NCI-H446 (cell line): ENCODE results near the gene HMCN1.

Experiments used
- DNase-seq, 2 experiments: peaks; one replicate each; lab custom pipeline; 2025; lab: John Stamatoyannopoulos, UW

Gene HMCN1

DNA sequence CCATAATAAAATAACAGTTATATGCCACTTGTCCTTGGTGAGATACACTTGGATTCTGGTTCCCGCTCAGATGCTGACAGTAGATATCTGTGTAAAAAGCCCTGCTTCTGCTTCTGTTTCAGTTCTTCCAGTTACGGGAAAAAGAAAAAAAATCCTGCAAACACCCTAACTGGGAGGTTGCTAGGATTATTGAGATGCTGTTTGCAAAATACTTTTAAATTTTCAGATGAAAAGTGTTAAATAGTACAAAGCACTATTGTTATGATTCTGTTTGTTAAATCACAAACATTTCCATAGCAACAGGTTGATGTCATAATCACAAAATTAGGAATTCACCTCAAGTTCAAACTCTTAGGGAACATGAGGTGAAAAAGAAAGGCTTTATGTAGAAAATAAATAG, 232.3 kb downstream of the HMCN1 start:
- DNase-seq: no peak

DNA sequence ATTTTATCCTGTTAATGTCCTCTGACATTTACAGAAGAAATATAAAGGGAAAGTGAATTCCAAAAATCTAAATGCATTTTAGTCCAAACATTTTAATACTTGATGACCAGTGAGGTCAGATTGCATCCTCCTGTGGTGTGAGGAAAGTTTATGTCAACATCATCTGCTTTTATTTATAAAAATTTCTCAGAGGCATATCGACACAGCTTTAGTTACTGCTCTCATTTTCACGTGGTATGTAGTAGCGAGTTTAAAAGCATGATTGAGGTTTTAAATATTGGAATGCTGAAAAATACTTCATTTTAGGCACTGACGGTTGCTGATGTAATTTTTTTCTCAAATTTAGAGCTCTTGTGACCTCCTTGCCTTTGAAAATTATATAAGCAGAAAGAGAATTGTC, 234.8 kb downstream of the HMCN1 start:
- no peak for DNase-seq

DNA sequence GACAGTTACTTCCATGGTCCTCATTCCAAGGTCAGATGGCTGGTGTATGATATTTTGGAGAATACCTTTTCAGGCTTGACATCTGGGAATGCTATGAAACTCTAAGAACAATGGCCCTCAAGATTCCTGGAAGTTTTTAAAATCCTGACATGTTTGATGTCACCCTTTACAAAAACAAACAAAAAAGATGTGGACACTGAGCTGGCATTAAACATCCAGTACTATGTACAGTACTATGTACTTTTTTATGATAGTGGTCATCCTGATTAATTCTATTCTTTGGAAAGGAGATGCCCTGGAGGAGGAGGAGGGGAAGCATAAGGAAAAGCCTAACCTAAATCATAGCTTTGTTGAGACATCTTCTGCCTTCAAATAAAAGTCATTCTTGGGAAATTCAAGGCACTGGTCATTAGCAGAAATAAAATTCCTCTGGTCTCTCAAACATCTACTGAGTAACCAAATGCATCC, 235.4 kb downstream of the HMCN1 start:
- no peak for DNase-seq

DNA sequence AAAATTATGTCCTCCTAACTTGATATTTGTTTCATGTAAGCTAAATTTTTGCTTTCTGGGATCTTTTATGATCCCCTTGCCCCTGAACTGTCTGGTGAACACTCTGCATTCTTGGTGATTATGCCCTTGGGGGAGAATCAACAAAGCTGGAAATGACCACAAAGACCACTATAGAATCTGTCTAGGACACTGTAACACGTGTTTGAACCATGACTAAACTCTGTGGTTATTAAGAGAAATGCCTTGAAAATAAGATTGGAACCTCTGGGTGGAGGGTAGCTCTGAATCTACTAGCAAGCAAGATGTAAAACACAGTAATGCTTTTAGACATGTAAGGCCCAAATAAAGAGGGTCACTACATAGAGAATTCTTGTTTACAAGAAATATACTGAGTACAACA, 237.5 kb downstream of the HMCN1 start:
- no peak for DNase-seq

DNA sequence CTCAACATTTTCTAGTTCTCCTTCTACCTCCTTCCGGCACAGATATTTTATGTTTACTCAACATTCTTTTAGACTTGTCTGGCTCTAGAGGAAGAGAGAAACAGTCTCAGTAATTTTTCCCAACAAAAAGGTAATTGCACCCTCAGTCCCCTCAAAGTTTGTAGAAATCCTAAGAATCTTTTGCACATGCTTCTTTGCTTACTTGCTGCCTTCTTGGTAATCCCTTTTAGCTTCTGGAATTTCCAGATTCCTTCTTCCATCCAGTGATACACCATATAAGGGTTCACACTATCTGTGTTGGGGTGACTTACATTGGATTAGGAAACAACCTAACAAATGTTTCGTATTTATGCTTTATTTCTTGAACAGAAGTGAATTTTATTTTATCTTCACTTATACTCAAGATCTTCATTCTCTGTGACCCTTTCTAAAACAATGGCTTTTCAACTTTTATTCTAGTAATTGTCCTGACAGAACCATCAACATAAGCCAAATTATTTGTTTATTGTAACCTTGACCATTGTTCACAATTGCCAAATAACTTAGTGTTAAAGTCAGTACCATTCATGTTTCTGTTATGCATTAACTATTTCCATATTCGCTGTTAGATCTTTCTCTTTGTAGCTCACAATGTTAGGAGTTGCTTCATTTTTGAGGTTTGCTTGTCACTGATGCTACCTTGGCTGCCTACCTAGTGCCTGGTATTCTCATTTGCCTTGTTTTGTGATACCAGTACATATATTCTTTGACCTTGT, 238.1 kb downstream of the HMCN1 start:
- no peak for DNase-seq

DNA sequence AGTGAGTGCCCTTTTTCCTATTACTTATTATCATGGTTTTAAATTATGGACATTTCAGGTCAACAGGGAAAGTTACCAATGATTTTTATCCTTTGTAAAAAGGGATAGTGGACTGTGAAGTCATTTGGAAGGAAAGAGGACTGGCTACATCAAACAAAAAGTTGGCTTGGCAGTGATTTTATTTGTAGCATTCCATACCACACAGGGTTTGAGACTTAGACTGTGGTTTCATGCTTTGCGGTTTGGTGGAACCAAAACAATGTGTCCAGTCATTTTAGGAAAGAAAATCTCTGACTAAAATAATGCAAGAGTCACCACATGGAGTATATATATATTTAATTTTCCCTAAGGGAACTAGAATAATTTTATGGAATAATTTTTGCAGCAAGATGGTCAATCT, 239.5 kb downstream of the HMCN1 start:
- no peak for DNase-seq

DNA sequence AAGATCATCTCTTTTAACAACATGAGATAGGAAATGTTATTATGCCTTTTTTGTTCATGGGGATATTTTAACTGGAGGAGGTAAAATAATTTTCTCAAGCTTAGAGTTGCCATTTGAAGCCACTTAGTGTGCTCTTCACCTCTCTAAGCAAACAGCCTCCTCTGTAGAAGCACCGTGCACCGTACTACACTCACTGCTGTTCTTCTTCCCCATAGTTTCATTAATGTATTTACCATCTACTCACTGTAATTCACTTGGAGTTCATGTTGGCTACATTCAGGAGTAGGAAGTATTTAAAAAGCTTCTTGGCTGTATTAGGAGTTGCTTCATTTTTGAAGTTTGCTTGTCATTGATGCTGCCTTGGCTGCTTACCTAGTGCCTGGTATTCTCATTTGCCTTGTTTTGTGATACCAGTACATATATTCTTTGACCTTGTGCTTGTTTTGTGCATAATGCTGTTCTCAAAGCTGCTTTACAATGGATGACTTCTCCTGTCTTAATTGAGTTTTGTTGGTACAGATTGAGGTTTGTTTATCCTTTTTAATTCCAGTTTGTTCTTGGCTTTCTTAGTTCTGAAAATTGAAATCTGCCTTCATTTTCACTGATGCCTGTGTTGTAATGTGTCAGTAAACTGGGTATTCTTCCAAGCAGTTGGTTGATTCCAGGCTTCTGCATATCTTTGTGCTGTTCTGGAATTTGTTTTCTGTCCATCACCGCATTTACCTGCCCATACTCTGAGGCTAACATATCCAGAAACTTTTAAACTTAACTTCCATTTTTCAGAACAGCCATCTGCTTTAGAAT, 240.4 kb downstream of the HMCN1 start:
- DNase-seq: no peak

DNA sequence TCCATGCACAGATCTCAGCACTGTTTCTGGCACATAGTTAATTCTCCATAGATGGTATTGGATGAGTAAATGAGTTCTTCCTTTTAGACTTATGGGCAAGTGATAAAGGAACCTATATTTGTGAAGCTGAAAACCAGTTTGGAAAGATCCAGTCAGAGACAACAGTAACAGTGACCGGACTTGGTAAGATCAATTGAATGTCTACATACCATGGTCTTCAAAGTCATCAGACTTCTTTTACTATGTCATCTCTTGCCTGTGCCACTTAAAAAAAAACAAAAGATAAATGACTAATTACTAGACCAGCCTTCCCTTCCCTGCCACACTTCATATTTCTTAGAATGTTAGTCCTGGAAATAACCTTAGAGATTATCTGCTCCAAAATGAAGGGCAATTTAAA, 246.7 kb downstream of the HMCN1 start:
- DNase-seq: no peak

DNA sequence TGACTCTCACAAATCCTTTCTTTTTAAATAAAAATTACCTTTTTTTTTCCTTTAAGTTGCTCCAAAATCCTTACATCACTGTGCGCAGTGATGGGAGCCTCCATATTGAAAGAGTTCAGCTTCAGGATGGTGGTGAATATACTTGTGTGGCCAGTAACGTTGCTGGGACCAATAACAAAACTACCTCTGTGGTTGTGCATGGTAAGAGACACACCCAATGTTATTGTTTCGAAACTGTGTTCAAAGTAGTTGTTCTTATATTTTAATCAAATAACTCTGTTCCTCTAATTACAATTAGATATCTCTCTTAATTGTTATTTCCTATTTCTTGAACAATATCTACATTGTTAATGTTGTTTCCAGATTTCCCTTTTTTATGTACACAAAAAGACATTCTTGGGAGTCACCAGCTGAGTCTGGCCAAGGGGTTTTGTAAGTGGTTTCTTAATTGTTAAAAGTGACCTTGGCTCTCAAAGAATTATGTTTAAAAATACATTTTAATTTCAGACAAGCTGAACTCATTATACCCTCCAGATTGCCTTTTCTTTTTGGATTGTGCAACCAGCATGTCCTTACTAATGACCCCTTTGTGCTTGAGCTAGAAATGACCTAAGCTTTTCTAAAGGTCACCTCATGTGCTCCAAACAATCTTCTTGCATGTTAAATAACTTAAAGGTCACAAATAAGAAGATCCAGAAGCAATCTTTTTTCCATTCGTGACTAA, 250.1 kb downstream of the HMCN1 start:
- DNase-seq: no peak

DNA sequence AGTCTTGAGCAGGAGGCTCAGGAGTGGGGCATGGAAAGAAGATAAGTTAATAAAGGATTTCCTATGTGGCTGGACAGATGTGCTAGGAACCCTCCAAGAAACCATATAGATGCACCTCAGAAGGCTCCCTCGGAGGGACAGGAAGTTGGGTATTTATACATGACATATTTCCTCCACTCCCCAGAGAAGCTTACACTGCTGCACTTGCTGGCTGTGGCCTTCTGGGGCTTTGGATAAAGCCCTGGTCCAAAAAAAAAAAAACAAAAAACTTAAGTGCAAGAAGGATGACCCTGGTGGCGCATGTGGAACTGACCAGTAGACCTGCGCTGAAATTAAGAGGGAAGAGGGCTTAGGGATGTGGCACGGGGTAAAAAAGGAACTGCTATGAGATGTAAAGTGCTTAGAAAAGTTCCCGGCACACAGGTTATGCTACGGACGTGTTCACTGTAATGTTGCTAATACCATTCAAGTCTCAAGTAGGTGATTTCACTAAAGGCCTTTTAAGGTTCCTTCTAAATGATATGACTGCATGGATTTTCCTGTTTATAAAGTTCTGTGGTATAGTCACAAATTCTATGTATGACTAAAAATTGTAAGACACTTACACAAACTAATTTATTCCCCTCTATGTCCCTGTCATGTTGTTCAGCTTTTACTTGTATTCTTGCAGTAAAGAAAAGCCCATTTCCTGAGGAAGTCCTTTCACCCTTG, 253.6 kb downstream of the HMCN1 start:
- DNase-seq: no peak

DNA sequence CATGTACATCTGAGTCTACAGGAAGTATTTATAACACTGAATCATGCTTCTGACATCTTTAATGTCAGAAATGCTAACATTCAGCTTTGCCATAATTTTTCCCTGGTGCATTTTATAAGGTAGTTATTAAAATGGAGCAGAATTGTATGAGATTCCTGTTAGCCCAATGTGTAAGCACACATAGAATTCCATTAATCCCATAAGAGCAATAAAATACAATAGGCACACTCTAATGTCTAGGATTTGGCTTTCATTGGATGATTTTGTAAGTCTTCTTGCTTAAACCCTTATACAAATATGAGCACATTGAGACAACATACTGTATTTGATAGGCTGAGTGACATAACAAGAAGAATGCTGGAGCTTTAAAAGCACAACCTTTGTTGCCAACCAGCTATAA, 256.4 kb downstream of the HMCN1 start:
- no peak for DNase-seq

DNA sequence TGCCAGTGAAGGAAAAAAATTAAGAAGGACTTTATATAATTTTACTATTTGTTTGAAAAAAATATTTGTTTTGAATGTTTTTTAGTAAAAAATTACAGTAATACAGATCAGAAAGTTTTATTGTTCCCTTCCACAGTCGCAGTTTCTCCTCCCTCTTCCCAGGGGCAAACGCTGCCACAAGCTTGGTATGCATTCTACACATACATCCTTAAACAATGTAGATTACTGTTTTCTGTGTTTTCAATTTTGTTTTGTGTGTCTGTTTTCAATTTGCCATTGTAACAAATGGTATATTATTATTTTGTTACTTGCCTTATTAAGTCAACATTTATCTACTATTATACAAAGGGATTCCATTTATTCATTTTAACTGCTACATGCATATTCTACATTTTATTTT, 257.1 kb downstream of the HMCN1 start:
- no peak for DNase-seq

DNA sequence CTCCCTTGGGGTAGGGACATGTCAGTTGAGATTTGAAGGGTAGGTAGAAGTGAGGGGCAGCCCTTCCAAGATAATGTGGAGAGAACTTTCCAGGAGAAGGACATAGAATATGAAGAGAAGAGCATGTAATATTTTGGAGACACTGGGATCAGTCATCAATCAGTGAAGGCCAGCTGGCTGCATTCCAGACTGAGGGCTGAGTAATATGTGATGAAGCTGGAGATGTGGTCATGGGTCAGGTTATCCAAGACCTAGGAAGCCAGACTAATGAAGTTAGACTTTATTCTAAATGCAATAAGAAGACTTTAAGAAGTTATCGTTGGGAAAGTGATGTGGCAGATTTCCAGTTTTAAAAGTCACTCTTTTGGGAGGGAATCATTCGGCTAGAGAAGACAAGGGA, 262.0 kb downstream of the HMCN1 start:
- DNase-seq: peak in 1 of 2 experiments; percentile 8

DNA sequence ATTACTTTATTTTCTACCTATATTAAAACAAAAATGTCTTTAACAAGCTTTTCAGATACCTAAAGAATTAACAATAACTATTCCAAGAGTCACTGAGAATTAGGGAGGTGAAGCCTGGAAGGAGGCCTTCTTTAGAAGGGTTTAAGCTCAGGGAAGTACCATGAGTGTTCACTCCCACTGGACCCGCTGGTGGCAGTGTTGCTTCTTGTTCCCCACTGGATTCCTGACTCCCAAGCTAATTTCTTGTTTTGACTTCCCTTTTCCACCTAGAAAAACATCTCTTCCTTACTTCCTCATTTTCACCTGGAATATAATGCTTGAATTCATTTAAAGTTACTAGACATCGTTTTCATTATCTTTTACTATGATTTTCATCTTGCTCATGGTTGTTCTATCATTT, 264.2 kb downstream of the HMCN1 start:
- no peak for DNase-seq

DNA sequence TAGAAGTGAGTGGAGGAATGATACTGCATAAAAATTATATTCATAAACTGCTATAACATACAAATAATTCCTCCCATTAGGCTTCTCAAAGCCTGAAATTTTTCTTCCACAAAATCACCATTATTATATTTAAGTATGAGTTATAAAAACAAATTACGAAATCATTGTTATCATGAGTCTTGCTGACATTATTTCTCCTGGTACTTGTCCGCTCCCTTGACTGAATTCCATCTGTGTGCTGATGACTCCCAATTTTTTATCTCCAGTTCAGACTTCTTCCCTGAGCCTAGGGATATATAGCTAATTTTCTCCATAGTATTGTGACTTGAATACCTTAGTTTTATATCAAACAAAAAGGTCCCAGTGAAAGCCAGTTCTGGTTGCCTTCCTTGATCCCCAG, 268.2 kb downstream of the HMCN1 start:
- no peak for DNase-seq

DNA sequence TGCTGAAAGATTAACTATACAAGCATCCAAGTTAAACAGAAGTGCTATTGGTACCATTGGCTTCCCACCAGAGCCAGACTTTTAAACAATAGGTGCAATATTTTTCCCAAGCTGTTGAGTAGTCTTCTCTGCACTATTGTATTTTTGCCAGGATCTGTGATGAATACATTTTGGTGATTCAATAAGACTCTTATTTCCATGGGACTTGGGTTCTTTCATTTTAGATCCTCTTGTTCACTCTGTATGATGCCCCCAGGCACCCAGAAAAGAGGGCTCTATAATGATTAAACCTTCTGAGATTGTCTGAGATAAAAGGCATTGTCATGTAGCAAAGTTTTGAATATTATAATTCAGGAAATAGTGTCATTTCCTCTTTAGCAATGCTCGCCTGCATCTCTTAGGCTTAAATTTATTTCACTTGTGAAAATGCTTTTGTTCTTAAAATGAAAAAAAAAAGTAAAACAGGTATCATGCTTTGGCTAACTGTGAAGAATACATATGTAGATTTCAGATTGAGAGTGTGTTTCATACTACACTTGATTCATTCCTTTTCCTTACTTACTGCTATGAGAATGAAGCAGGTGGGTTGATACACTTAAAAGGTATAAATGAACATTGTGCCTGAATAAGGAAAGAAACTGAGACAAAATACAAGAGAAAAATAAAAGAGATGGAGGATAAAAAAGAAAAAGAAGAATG, 275.0 kb downstream of the HMCN1 start:
- DNase-seq: peak in 1 of 2 experiments; percentile 61

DNA sequence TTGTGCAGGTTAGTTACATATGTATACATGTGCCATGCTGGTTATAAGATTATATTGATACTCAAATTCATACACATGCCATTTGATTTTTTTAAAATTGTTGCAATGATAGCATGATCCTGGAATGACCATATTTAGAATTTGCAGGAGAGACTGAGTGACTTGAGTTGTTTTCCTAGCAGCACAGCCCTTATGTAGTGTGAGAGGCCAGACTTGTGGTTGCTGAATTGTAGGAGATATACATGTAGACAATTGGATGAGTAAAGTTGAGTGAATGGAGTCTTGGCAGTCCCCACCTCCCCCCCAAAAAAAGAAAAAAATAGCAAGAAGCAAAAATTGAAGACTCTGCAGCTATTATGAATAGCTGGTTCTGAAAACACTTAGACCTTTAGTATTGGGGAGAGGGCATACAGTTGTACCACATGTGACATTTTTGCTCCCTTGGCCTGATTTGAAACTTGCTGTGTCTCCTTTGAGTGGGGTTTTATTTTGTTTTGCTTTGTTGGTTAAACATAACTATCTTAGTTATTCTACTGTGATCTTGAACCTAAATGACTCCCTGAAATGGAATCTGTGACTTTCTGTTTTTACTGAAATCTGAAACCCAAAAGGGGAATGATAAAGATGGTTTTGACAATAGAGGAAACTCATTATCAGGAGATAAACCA, 280.3 kb downstream of the HMCN1 start:
- no peak for DNase-seq

DNA sequence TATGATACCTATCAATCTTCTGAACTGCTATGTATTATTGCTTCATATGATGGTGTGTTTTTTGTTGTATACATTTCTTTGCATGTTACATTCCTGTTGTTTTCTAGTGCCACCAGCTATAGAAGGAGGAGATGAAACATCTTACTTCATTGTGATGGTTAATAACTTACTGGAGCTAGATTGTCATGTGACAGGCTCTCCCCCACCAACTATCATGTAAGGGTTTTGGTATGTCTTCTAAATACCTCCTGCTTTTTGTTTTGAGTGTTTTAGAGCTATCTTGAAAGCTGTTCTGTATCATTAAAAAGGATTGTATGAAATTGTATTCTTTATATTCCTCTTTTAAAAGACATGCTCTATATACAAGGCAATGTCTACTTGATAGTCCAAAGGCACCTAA, 282.7 kb downstream of the HMCN1 start:
- no peak for DNase-seq

DNA sequence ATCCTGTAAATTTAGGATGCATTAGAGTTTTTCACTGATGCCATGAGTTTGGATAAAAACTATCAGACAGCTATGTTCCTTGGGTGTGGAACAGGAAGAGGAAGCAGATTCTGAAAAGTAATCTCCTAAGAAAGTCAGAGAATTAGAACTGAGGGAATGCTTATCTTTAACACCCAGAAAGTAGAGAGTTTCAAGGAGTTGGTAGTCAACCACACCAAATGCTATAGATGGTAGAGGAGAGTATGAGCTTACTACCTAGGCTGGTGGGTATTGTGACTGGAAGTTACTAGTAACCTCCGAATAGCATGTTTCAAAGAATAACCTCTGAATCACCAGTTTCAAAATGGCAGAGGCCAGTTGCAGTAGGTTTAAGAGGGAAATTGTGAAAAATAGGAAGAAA, 288.0 kb downstream of the HMCN1 start:
- DNase-seq: no peak

DNA sequence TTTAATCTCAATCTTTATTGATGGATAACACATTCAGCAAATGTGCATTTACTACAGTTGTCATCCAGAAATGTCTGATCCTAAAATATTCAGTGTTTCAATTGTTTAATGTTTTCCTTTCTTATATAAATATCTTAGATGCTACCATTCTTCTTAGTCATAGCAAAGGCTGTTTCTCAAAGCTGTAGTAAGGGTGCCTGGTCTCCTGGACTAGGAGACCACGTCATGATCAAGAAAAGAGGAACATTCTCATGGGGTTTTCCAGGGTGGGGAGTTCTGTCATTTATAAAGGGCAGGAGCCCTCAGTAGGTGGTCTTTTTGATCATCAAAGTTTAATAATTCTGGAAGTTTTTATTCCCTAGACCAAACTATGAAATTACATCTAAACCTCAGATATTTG, 292.8 kb downstream of the HMCN1 start:
- DNase-seq: no peak

DNA sequence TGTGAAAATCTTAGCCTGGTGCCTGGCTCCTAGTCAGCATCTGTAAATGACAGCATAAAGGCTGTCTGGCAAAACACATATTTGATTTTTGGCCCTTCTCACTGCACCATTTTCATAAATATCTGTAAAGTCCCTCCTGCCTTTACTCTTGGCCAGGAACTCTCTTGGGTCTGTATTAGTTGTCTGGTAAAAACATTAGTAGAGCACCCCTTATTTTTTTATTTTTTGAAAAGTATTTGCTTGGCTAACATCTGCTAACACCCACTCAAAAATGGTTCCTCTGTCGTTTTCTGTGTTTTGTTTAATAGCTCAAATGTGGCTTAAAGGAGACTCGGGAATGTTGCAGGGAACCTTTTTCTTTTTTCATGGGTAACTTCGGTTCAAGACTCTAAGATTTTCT, 293.4 kb downstream of the HMCN1 start:
- no peak for DNase-seq
